Testis (tissue), 3 donors: ENCODE data around the gene CACNA2D3. TPM values are rescaled to one million over a fixed set of nuclear protein-coding genes. Genes with fewer than 3 reads are reported as not detected.

Source experiments
- DNase-seq: peaks from one replicate; pipeline ENCODE4 v3.0.0-alpha.2; 2019
- H3K27ac ChIP-seq, 2 donors: fragments of 200-600 bp; sonication (generic); one replicate each; pipeline ENCODE4 v1.5.1; 2019
- H3K27me3 ChIP-seq: fragments of 200-600 bp; sonication (generic); one replicate; pipeline ENCODE4 v1.5.1; 2019
- H3K36me3 ChIP-seq: fragments of 200-600 bp; sonication (generic); one replicate; pipeline ENCODE4 v1.5.1; 2017; ENCODE audit warnings: low read depth; ENCODE audit errors: missing control alignments
- H3K4me1 ChIP-seq: fragments of 200-600 bp; sonication (generic); one replicate; pipeline ENCODE4 v1.5.1; 2019
- H3K4me3 ChIP-seq, 2 donors: fragments of 200-600 bp; sonication (generic); one replicate each; pipeline ENCODE4 v1.5.1; 2017 to 2019
- H3K9me3 ChIP-seq: fragments of 200-600 bp; sonication (generic); one replicate; pipeline ENCODE4 v1.5.1; 2017
- CTCF ChIP-seq, 3 experiments: fragments of 450-650 bp in 2 of 3; fragments of 200-600 bp in 1 of 3; sonication (generic) in 1 of 3; IDR thresholded peaks; one replicate each; pipeline ENCODE4 v1.5.1; 2016 to 2019; ENCODE audit warnings: antibody characterized with exemption in 3 of 3, mild to moderate bottlenecking in 2 of 3, moderate library complexity in 1 of 3
- POLR2A ChIP-seq: fragments of 450-650 bp; IDR thresholded peaks from one replicate; pipeline ENCODE4 v1.6.1; 2017; ENCODE audit warnings: antibody characterized with exemption, mild to moderate bottlenecking, moderate library complexity
- WGBS, 2 donors: methylation state at CpG; one replicate each; pipeline ENCODE4 v1.1.5; 2018; 5-methylcytosine and 5-hydroxymethylcytosine counted together
- intact Hi-C: fragments of 100-400 bp; cut with DNase I; formaldehyde crosslinking; loops from one replicate; pipeline ENCODE4 v1.15.1; 2023; ENCODE audit warnings: low total_unique reads
- polyA plus RNA-seq: library from polyadenylated mRNA; stranded (reverse); fragments of 350-450 nt; fragmentation: Illumina TruSeq; extraction: RNeasy Lipid Tissue Mini Kit (QIAGEN cat#74804); gene quantifications from one replicate; pipeline ENCODE4 v1.2.3, GENCODE V29; 2014; ENCODE audit warnings: low read depth, low replicate concordance; ENCODE audit not compliant: insufficient read depth
- total RNA-seq, 2 donors: library from RNA; depleted of rRNA; stranded (reverse); fragments of >200 nt; gene quantifications; one replicate each; pipeline ENCODE4 v1.2.3, GENCODE V29; 2016

The CACNA2D3 gene
- total and polyA plus RNA-seq, 3 donors from 2014 or later, result 10.1 to 16.5 (median 11.2) TPM

- DNase-seq, result no peak
- no peaks in the 10 kb centered on the region for H3K9me3 ChIP-seq
- 76 to 89% methylated on average over 1 of the region's 1 CpG for WGBS, 2 donors
- no peaks in the 10 kb centered on the region for H3K36me3 ChIP-seq
- intact Hi-C loops, result no loop called here
- no peak for TF ChIP-seq POLR2A
- TF ChIP-seq CTCF (IDR thresholded peaks at IDR 0.05), result no peak
- H3K27me3 ChIP-seq, result no peaks in the 10 kb centered on the region
- H3K4me1 ChIP-seq, result no peaks in the 10 kb centered on the region
- no peak overlapping the region for H3K4me3 ChIP-seq
- no peak overlapping the region for H3K27ac ChIP-seq
Measured at GRCh38 chr3:54832876-54833275, 710.5 kb downstream of the CACNA2D3 start.

- intact Hi-C loops, result no loop called here
- DNase-seq, result no peak
- H3K27me3 ChIP-seq, result no peaks in the 10 kb centered on the region
- no peaks in the 10 kb centered on the region for H3K36me3 ChIP-seq
- no peak overlapping the region for H3K4me3 ChIP-seq
- H3K27ac ChIP-seq, result no peak overlapping the region
- H3K9me3 ChIP-seq, result no peaks in the 10 kb centered on the region
- 95 to 97% methylated on average over 3 of the region's 3 CpGs for WGBS, 2 donors
- H3K4me1 ChIP-seq, result no peaks in the 10 kb centered on the region
- TF ChIP-seq POLR2A (no peak), CTCF (IDR thresholded peaks at IDR 0.05) (no peak)
Measured at GRCh38 chr3:54835701-54836100, 713.3 kb downstream of the CACNA2D3 start.

- no peak for TF ChIP-seq POLR2A
- no peak for TF ChIP-seq CTCF (IDR thresholded peaks at IDR 0.05)
- intact Hi-C loops, result no loop called here
- H3K4me3 ChIP-seq, result no peak overlapping the region
- no peaks in the 10 kb centered on the region for H3K27me3 ChIP-seq
- H3K9me3 ChIP-seq, result no peaks in the 10 kb centered on the region
- 77 to 87% methylated on average over 8 of the region's 8 CpGs for WGBS, 2 donors
- H3K27ac ChIP-seq, result no peak overlapping the region
- no peaks in the 10 kb centered on the region for H3K36me3 ChIP-seq
- H3K4me1 ChIP-seq, result no peaks in the 10 kb centered on the region
- DNase-seq, result no peak
Measured at GRCh38 chr3:54836871-54837270, 714.5 kb downstream of the CACNA2D3 start.

- Histone ChIP-seq H3K9me3 (no peaks in the 10 kb centered on the region), H3K27ac (no peak overlapping the region), H3K27me3 (no peaks in the 10 kb centered on the region), H3K36me3 (no peaks in the 10 kb centered on the region), H3K4me1 (no peaks in the 10 kb centered on the region), H3K4me3 (no peak overlapping the region)
- 68 to 77% methylated on average over 2 of the region's 2 CpGs for WGBS, 2 donors
- DNase-seq, result no peak
- TF ChIP-seq POLR2A, result no peak
- no peak for TF ChIP-seq CTCF (IDR thresholded peaks at IDR 0.05)
- intact Hi-C loops, result no loop called here
Measured at GRCh38 chr3:54837964-54838363, 715.6 kb downstream of the CACNA2D3 start.

GRCh38 chr3:54841471-54841870, 719.1 kb downstream of the CACNA2D3 start:
- no peaks in the 10 kb centered on the region for H3K9me3 ChIP-seq

More at GRCh38 chr3:54841471-54841870, 719.1 kb downstream of the CACNA2D3 start:
- no peaks in the 10 kb centered on the region for H3K4me1 ChIP-seq
- no peak overlapping the region for H3K27ac ChIP-seq
- no peaks in the 10 kb centered on the region for H3K27me3 ChIP-seq
- WGBS, 2 donors, result 72 to 79% methylated on average over 4 of the region's 4 CpGs
- TF ChIP-seq CTCF (IDR thresholded peaks at IDR 0.05) (no peak), POLR2A (no peak)
- H3K4me3 ChIP-seq, result no peak overlapping the region
- H3K36me3 ChIP-seq, result no peaks in the 10 kb centered on the region
- no peak for DNase-seq
- intact Hi-C loops, result no loop called here
